ENCODE data around the gene TSPAN9. TPM values are rescaled to one million over a fixed set of nuclear protein-coding genes. Genes with fewer than 3 reads are reported as not detected.
A peak's percentile ranks its signal among the peaks of the same experiment; 100 is the strongest.

Gene TSPAN9
- total RNA-seq, 1 donor from 2014 or later: 193 TPM

DNA sequence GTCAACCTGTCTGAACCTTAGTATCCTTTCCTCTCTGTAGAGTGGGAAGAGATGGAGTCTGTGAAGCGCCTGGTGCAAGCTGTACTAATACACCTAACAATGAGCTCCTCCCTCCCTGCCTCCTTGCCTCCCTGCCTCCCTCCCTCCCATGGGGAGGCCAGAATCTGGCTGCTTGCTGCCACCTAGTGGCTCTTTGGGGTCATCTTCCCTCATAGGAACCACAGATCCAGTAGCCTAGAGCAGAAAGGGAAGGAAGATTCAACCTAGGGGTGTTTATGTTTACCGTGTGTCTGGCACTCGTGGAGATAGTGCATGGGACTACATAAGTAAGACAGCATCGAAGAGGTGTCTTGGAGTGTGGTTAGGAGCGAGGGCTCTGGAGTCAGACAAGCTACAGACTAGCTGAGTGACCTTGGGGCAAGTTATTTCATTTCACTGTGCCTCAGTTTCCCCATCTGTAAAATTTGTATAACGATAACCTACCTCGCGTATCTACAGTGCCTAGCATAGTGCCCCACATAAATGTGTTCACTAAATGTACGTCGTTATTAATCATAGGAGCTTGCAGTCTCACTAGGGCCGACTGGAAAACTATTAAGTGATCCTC is 35.5 kb upstream of the TSPAN9 start:
- intact Hi-C loops (cut with DNase I): no loop called here
- ATAC-seq (peak; percentile 33), DNase-seq (ENCODE audit: missing footprints) (peak; percentile 77)

- DNase-seq (ENCODE audit: missing footprints) (peak; percentile 73), ATAC-seq (peak; percentile 37)
- intact Hi-C loops (cut with DNase I): no loop called here
These were observed 34.8 kb upstream of the TSPAN9 start for GRCh38 chr12:3042394-3042793.

DNA sequence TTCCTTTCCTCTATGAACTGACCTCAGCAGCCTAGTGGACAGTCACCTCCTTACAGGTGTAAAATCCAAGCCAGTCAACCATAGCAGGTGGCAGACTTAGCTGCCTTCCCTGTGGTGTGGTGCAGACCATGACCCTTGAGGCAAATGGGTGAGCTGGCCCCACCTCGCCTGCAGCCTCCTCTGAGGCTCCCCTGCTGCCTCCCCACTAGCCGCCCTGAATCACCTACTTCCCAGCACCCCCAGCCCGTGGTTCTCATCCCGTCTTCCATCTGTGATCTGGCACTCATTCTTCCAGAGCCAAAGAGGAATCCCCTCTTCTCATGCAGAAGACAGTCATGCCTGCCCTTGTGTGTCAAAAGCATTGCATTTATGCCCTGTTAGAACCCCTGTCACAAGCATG is 34.4 kb upstream of the TSPAN9 start:
- no peak for DNase-seq (ENCODE audit: missing footprints)
- ATAC-seq: no peak
- intact Hi-C loops (cut with DNase I): no loop called here

- DNase-seq (ENCODE audit: missing footprints): no peak
- ATAC-seq: no peak
- intact Hi-C loops (cut with DNase I): no loop called here
These were observed 33.8 kb upstream of the TSPAN9 start for GRCh38 chr12:3043406-3043805.

DNA sequence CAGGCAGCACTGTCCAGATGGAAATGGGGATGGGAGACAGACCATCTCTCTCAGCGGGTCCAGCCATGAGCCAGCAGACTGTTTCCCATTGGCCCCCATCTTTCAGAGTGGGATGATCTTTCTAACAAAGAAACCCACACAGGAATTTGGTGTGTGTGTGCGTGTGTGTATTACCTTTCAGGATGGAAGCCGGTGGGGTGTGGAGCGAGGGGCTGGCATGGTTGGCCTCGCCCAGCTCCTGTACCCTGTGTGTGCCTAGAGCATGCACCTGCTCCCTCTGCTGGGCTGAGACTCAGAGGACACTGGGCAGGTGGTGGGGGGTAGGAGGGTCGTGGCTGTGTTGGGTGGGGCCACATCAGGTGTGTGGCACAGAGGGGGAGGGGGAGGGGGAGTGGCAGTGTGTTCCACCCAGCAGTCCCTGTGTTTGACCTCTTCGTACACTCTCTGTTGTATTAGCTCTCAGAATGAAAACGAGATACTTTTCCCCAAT is 33.0 kb upstream of the TSPAN9 start:
- intact Hi-C loops (cut with DNase I): no loop called here
- no peak for ATAC-seq

DNA sequence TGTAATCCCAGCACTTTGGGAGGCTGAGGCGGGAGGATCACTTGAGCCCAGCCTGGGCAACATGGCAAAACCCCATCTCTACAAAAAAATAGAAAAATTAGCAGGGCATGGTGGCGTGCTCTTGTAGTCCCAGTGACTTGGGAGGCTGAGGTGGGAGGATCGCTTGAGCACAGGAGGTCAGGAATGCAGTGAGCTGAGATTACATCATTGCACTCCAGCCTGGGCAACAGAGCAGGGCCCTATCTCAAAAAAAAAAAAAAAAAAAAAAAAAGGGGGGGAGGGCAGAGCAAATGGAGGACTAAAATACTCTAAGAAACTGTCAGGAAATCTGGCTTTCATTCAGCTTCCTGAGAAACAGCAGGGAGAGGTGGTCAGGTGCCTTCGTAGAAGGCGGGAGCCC is 31.7 kb upstream of the TSPAN9 start:
- ATAC-seq: no peak
- intact Hi-C loops (cut with DNase I): no loop called here

More for the DNA sequence above, 33.0 kb upstream of the TSPAN9 start:
- DNase-seq (ENCODE audit: missing footprints): no peak

GRCh38 chr12:3045989-3046388 is 31.2 kb upstream of the TSPAN9 start:
- intact Hi-C loops (cut with DNase I): loop anchor here (1.0 kb wide), 1 partner anchor 204 kb away; no protein-coding TSS in a partner anchor
- ATAC-seq: peak; percentile 53
- DNase-seq (ENCODE audit: missing footprints): no peak

More for the DNA sequence above, 31.7 kb upstream of the TSPAN9 start:
- no peak for DNase-seq (ENCODE audit: missing footprints)

- ATAC-seq (peak; percentile 88), DNase-seq (ENCODE audit: missing footprints) (no peak)
- intact Hi-C loops (cut with DNase I): loop anchor here (1.0 kb wide), 1 partner anchor 204 kb away; no protein-coding TSS in a partner anchor
These were observed 30.6 kb upstream of the TSPAN9 start for GRCh38 chr12:3046441-3047200.

GRCh38 chr12:3047961-3048360 is 29.2 kb upstream of the TSPAN9 start:
- intact Hi-C loops (cut with DNase I): loop anchor here (2.0 kb wide), 1 partner anchor 23 kb away; no protein-coding TSS in a partner anchor
- peak; percentile 75 for DNase-seq (ENCODE audit: missing footprints)
- peak; percentile 47 for ATAC-seq

DNA sequence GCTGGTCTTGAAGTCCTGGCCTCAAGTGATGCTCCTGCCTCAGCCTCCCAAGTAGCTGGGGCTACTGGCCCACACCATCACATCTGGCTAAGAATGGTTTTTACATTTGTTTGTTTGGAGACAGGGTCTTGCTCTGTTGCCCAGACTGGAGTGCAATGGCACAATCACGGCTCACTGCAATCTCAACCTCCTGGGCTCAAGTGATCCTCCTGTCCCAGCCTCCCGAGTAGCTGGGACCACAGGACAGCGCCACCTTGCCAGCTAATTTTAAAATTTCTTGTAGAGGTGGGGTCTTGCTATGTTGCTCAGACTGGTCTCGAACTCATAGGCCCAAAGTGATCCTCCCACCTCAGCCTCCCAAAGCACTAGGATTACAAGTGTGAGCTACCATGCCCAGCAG is 28.6 kb upstream of the TSPAN9 start:
- intact Hi-C loops (cut with DNase I): loop anchor here (2.0 kb wide), 1 partner anchor 22 kb away; no protein-coding TSS in a partner anchor
- DNase-seq (ENCODE audit: missing footprints) (no peak), ATAC-seq (no peak)

DNA sequence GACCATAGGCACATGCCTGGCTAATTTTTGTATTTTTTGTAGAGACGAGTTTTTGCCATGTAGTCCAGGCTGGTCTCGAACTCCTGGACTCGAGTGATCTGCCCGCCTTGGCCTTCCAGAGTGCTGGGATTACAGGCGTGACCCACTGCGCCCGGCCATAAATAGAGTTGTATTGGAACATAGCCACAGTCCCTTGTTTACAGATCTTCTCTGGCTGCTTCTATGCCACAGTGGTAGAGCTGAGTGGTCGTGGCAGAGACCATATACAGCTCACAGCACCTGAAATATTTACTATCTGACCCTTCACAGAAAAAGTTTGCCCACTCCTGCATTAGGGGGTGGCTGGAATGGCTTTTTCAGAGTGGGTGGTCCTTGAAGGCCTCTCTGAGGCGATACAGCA is 28.0 kb upstream of the TSPAN9 start:
- ATAC-seq (no peak), DNase-seq (ENCODE audit: missing footprints) (no peak)
- intact Hi-C loops (cut with DNase I): loop anchor here (2.0 kb wide), 1 partner anchor 22 kb away; no protein-coding TSS in a partner anchor

DNA sequence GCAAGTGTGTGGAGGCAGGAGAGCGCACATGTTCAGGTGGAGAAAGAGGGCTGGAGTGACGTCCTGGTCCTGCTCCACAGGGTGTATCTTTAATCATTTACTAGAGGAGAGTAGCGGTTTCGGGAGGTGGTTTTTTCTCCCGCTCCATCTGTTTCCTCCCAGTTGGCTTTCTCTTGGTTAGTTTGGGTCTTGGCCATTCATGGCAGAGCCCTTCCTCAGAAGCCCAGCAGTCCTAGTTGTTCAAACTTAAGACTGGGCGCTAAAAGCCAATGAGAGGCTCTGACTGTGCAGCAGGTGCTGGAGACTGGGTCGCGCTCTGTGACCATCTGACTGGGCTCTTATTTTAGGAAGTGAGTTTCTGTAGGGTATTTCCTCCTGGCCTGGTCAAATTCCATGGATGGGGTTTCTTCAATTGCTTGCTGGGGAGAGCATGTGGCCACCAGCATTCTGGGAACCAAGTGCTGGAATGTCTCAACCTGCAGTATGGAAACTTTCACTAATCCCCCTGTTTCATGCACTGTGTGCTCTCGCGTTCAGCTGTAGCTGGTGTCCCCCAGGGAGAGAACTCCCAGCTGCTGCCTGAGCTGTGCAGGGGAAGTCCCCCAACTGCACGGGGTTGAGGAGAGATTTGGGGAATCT is 27.4 kb upstream of the TSPAN9 start:
- intact Hi-C loops (cut with DNase I): loop anchor here (2.0 kb wide), 1 partner anchor 21 kb away; no protein-coding TSS in a partner anchor
- ATAC-seq (no peak), DNase-seq (ENCODE audit: missing footprints) (no peak)

- intact Hi-C loops (cut with DNase I): no loop called here
- DNase-seq (ENCODE audit: missing footprints) (no peak), ATAC-seq (no peak)
These were observed 22.8 kb upstream of the TSPAN9 start for GRCh38 chr12:3054374-3054773.

DNA sequence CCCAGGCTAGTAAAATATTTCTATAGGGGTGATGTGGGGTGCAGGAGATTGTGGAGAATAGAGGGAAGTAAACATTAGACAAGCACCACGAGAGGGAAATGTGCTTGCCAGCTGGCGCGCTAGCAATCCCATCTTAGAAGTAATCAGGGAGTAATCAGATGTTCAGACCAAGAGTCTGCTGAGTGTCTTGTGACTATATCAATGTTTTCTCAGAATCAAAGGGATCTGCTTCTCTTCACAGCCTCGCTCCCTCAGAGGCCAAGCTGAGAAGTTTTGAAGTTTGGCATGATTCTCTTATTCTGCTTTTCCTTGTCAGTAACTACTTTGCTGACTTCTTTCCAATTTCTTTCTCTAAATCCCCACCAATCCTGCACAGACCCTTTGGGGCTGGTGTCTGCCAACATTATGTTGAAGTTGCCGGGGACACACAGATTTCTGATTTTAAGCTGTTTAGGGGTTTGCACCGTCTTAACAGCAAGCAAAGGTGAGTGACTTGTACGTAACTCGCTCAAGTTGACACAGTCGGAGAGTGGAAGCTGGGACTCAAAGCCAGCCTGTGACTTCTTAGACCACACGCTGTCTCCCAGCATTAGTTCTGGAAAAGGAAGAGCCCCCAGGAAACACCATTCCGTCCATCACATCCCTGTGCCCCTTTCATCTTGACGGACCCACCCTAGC is 22.0 kb upstream of the TSPAN9 start:
- DNase-seq (ENCODE audit: missing footprints) (no peak), ATAC-seq (no peak)
- intact Hi-C loops (cut with DNase I): no loop called here

DNA sequence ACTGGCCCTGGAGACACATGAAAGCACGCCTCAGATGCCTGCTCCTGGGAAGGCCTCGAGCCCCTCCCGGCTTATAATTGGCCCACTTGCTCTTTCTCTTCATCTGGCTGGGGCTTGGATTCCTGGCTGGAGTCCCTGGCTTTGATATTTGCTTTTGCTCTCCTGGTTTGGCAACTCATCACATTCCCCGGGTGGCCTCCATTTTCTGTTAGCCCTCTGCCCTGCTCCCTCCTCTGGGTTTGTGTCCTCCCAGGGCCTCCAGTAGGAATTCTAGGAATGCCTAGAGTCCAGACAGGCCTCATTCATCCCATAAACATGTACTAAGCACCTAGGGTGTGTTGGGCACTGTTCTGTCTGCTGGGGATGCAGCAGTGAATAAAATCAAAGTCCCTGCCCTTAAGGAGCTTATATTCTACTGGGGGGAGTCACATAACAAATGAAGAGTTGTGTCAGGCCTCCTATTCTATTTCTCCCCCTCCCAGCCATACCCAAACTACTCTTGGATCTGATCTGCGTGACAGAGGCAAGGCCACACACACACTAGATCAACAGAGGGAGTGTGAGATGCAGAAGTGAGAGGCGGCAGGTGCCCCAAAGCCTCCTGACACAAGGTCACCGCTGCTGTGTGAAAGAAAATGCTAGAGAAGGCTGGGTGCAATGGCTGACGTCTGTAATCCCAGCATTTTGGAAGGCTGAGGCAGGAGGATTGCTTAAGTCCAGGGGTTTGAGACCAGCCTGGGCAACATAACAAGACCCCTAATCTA is 21.3 kb upstream of the TSPAN9 start:
- intact Hi-C loops (cut with DNase I): no loop called here
- peak; percentile 39 for ATAC-seq
- no peak for DNase-seq (ENCODE audit: missing footprints)

DNA sequence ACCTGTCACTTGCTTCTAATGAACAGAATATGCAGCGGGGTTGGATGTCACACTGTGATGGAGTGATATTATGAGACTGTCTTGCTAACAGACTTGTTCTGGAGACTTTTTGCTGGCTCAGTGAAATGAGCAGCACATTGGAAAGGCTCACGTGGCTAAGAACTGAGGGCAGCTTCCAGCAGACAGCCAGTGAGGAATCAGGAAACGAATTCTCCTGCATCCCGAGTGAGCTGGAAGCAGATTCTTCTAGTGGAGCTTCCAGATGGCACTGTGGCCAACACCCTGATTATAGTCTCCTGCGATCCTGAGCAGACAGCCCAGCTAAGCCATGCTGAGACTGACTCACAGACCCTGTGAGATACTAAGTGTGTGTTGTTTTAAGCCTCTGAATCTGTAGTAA is 16.1 kb upstream of the TSPAN9 start:
- intact Hi-C loops (cut with DNase I): no loop called here
- DNase-seq (ENCODE audit: missing footprints) (no peak), ATAC-seq (no peak)

- ATAC-seq: no peak
These were observed 15.5 kb upstream of the TSPAN9 start for GRCh38 chr12:3061501-3062215.

GRCh38 chr12:3065300-3065699 is 11.9 kb upstream of the TSPAN9 start:
- intact Hi-C loops (cut with DNase I): no loop called here
- no peak for ATAC-seq
- DNase-seq (ENCODE audit: missing footprints): no peak

More at GRCh38 chr12:3061501-3062215, 15.5 kb upstream of the TSPAN9 start:
- DNase-seq (ENCODE audit: missing footprints): no peak
- intact Hi-C loops (cut with DNase I): no loop called here

Data from Right ventricle myocardium inferior (tissue), 1 donor.